HG03520 (cell line): ENCODE measurements around the gene CCDC127.
"Not testable (repeated sequence)": the region's sequence is repeated elsewhere in the genome, so short reads cannot be mapped to it uniquely, and the experiment has no call there.

Source experiments
- ATAC-seq: cut with Tn5 transposase; IDR thresholded peaks from one replicate; pipeline ENCODE4 v1.9.1; 2021; ENCODE audit warnings: mild to moderate bottlenecking, moderate library complexity; ENCODE audit not compliant: unreplicated experiment

The CCDC127 gene, protein sequence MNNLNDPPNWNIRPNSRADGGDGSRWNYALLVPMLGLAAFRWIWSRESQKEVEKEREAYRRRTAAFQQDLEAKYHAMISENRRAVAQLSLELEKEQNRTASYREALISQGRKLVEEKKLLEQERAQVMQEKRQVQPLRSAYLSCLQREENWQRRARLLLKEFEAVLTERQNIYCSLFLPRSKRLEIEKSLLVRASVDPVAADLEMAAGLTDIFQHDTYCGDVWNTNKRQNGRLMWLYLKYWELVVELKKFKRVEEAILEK

DNA sequence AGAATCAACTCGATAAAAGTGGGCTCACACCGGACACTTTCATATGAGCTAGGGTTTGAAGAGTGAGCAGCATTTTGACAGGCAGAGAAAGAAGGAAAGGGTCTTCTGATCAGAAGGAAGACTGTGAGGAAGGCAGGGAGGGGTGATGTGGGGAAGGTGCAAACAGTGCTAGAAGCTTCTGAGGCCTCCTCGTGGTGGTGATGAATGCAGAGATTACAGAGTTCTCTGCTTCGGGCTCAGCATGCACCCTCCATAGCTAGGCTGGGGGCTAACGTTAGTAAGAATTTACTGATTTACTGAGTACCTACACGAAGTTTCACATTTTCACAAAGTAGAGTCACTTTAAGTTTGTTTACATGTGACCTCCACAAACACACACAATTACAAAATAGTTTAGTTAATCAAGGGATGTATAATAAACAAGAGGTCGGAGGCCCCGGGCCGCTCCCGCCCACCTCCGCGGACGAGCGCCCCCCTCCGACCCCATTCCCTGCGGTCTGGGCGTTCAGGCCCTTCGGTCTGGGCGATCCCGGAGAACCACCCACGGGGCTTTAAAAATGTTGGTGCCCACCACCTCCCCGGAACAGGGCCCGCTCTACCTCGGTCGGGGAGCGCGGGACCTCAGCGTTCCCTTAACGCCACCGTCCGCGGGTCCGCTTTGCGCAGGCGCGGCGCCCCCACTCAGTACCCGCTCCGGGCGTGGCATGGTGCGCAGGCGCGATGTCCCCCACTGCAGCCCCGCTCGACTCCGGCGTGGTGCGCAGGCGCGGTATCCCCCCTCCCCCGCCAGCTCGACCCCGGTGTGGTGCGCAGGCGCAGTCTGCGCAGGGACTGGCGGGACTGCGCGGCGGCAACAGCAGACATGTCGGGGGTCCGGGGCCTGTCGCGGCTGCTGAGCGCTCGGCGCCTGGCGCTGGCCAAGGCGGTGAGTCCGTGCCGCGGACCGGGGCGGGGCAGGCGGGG is at the start of gene CCDC127, which contains the start of gene SDHA:
TSS of gene CCDC127 (minus strand) at position 660 of the 963 bp plus-strand sequence. CDS start 1,304 bp downstream, outside the sequence.
TSS of gene SDHA (plus strand) at position 827 of the 963 bp plus-strand sequence. CDS start at position 863, 36 bp downstream.
- ATAC-seq, result peak; percentile 78

DNA sequence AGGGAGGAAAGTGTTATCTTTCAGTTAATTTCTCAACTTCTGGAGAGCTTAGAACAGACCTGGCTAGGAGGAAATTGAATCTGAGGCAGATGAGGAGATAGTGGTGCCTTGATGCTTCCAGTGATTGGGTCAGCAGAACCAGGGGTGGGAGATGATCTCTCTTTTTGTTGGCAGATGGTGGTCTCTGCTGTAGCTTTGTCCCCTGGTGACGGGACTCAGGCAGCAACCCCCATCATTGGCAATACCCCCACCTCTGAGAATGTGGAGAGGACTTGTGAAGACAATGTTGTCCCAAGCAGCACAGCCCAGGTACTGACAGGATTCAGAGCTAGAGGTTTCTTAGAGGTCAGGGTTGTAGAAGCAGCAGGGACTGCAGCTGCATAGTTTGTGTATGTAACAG is 49.8 kb upstream of the CCDC127 start:
- no peak for ATAC-seq

DNA sequence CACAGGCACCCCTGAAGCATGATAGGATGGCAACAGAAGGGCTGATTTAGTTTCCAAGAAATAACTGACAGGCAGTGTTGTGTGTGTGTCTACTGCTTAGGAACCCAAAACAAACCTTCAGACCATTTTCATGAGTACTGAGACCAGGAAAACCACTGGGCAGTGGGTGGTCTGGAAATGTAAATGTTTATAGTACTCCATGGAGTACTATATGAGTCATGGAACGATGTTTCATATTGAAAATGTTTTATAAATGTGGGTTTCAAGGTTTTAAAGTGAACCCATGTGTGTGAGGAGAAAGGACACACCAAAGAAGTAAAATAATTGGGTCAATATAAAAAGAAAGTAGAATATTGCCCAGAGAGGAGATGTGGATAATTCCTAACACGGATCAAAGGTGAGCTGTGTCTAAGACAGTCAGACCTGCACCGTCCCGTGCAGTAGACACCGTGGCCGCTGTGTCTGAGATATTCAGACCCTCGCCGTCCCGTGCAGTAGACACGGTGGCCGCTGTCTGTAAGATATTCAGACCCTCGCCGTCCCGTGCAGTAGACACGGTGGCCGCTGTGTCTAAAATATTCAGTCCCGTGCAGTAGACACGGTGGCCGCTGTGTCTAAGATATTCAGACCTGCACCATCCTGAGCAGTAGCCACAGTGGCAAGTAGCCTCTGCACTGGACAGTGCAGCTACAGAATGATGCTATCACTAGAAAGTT is 48.5 kb upstream of the CCDC127 start:
- ATAC-seq, result not testable (repeated sequence)

DNA sequence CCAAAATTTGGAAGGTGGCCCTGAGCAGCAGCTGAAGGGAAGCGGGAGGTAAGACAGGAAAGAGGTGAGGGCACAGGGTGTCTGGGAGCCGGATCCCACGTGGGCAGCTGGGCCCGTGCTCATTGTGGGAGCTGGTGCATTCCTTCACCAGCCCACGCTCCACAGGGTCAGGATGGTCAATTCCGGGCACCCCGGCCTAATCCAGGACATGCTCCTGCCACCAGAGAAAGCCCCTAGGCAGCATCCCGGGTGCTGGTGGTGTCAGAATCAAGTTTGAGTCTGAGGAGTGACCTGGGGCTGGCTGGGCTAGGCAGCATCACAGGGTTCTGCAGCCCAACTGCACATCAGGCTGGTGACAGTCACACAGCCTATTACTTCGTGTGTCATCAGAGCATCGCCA is 46.4 kb upstream of the CCDC127 start:
- ATAC-seq, result no peak

DNA sequence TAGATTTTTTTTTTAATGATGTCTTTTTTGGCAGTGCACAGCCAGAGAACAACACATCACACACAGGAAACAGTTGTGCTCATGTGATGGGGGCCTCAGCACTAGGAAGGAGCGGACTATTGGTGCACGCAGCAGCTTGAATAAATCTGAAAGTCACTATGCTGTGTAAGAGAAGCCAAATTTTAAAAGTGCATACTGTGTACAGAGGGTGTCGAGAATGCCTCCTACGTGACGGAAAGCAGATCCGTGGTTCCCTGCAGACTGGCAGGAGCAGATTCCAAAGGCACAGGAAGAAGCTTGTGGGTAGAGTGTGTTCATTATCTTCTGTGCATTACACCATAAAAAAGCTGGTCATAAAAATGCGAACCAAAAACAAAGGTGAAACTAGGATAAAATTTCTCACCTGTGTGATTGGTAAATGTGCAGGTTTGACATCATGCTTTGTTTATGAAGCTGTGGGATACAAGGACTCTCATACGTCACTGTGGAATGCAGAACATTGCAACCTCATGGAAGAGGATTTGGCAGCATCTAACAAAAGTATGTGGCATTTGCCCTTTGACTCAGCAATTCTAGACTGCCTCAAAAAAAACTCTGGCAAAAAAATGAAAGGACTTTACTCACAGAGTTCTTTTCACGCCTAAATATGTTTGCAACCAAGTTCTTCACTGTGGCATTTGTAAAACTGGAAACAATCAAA is 45.5 kb upstream of the CCDC127 start:
- ATAC-seq, result not testable (repeated sequence)

DNA sequence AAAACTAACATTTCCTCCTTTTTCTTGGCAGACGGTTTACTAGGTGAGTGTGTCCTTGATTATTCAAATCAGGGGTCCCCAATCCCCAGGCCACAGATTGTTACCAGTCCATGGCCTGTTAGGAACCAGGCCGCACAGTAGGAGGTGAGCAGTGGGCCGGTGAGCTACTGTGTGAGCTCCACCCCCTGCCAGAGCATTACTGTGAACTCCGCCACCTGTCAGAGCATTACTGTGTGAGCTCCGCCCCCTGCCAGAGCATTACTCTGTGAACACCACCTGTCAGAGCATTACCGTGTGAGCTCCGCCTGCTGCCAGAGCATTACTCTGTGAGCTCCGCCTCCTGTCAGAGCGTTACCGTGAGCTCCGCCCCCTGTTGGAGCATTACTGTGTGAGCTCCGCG is 39.2 kb upstream of the CCDC127 start:
- ATAC-seq, result no peak

DNA sequence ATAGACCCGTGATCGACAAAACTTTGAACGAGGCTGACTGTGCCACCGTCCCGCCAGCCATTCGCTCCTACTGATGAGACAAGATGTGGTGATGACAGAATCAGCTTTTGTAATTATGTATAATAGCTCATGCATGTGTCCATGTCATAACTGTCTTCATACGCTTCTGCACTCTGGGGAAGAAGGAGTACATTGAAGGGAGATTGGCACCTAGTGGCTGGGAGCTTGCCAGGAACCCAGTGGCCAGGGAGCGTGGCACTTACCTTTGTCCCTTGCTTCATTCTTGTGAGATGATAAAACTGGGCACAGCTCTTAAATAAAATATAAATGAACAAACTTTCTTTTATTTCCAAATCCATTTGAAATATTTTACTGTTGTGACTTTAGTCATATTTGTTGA is 38.4 kb upstream of the CCDC127 start:
- not testable (repeated sequence) for ATAC-seq

DNA sequence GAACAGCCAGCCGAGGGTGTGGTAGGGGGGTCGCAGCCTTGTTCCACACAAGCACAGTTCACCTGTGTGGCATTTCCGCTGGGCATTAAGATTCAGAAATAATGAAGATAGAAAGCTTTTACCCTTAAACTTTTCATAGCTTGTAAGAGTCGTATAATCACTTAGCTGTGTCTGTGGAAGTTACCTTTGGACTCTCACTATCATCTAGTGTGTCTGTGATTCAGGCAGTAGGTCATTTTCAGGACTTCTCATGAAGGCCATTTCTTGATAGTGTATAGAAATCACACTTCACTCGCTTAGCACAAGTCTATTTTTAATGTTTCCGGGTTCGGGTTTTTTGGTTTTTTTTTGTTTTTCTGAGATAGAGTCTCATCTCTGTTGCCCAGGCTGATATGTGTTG is 37.2 kb upstream of the CCDC127 start:
- not testable (repeated sequence) for ATAC-seq

DNA sequence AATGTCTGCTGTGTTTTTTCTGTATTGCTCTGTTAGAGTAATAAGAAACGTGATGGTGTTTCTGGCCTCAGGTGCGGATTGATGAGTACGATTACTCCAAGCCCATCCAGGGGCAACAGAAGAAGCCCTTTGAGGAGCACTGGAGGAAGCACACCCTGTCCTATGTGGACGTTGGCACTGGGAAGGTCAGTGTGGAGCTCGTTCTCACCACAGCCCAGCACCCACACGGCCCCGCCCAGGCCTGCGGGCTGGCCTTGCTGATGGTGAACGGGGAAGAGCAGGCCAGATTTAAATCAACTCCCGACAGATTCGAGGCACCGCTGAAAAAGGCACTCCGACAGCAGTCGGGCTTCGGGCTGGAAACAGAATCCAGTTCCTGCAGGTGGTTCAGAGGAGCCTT is 36.4 kb upstream of the CCDC127 start:
- ATAC-seq, result not testable (repeated sequence)

DNA sequence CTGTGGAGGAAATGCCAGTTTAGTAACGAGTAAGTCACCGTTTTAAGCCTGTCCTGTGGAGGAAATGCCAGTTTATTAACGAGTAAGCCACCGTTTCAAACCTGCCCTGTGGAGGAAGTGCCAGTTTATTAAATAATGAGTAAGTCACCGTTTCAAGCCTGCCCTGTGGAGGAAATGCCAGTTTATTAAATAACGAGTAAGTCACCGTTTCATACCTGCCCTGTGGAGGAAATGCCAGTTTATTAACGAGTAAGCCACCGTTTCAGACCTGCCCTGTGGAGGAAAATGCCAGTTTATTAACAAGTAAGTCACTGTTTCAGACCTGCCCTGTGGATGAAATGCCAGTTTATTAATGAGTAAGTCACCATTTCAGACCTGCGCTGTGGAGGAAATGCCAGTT is 34.6 kb upstream of the CCDC127 start:
- ATAC-seq, result no peak

DNA sequence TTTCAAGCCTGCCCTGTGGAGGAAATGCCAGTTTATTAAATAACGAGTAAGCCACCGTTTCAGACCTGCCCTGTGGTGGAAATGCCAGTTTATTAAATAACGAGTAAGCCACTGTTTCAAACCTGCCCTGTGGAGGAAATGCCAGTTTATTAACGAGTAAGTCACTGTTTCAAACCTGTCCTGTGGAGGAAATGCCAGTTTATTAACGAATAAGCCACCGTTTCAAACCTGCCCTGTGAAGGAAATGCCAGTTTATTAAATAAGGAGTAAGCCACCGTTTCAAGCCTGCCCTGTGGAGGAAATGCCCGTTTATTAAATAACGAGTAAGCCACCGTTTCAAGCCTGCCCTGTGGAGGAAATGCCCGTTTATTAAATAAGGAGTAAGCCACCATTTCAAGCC is 34.0 kb upstream of the CCDC127 start:
- not testable (repeated sequence) for ATAC-seq

DNA sequence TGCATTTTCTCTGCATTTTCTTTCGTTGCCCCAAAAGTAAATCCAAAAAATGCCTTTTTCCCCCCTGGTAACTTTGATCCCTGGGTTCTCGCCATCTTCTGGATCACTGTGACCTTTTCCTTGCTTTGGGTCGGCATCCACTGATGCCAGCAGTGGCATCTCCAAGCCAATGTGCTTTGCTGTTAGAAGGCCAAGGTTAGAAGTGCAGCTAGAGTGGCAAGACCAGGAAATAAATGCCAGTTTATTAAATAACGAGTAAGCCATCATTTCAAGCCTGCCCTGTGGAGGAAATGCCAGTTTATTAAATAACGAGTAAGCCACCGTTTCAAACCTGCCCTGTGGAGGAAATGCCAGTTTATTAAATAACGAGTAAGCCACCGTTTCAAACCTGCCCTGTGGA is 33.6 kb upstream of the CCDC127 start:
- not testable (repeated sequence) for ATAC-seq

DNA sequence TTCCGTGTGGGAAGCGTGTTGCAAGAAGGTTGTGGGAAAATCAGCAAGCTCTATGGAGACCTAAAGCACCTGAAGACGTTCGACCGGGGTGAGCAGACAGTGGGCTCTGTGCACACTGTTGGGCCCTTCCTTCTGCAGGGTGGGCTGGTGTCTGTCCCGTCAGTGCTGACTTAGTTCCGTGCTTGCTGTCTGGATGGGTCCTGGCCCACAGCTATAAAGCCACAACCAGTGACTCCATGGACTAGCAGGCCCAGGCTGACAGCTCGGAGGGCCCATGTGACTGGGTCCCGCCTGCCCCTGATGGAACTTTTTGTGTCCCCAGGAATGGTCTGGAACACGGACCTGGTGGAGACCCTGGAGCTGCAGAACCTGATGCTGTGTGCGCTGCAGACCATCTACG is 33.1 kb upstream of the CCDC127 start:
- not testable (repeated sequence) for ATAC-seq

DNA sequence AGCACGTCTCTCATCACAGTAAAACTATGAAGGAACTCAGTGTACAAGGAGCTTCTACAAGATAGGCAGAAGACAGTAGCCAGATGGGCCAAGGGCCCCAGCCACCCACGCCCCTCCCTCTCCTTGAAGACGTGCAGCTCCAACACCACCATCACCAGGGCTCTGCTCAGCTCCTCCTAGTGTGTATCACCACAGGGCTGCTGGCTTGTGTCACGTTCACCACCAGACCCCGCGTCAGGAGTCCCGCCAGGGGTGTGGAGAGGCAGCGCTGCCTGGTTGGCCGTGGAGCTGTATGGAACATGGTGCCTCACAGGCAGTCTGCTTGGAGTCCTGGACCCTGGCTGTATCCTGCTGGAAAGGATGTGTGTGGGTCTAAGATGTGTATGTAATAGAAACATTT is 32.4 kb upstream of the CCDC127 start:
- ATAC-seq, result not testable (repeated sequence)

DNA sequence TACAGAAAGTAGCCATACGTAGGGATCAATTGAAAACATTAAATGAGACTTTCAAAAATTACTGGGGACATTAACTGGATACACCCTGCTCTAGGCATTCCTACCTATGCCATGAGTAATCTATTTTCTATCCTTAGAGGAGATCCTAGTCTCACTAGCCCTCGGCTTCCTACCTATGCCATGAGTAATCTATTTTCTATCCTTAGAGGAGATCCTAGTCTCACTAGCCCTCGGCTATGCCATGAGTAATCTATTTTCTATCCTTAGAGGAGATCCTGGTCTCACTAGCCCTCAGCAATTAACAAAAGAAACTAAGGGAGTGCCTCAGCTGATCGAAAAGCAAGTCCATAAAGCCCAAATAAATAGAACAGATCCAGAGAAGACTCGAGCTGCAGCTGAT is 27.8 kb upstream of the CCDC127 start:
- not testable (repeated sequence) for ATAC-seq

DNA sequence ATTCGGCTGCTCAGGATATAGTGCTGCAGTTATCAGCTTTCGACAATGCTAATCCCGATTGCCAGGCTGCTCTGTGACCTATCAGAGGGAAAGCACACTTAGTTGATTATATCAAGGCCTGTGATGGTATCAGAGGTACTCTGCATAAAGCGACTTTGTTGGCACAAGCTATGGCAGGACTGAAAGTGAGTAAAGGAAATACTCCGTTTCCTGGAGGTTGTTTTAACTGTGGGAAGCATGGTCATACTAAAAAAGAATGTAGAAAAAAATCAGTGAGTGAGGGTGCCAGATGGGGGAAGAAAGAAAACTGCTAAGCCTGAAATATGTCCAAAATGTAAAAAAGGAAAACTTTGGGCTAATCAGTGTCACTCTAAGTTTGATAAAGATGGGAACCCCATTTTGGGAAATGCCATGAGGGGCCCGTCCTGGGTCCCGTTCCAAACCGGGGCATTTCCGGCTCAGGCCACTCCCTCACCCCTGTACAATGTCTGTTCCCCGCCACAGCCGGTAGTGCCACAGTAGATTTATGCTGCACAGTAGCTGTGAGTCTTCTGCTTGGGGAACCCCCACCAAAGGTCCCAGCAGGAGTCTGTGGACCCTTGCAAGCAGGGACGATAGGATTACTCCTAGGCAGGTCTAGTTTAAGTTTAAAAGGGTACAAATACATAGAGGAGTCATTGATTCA is 25.9 kb upstream of the CCDC127 start:
- not testable (repeated sequence) for ATAC-seq

DNA sequence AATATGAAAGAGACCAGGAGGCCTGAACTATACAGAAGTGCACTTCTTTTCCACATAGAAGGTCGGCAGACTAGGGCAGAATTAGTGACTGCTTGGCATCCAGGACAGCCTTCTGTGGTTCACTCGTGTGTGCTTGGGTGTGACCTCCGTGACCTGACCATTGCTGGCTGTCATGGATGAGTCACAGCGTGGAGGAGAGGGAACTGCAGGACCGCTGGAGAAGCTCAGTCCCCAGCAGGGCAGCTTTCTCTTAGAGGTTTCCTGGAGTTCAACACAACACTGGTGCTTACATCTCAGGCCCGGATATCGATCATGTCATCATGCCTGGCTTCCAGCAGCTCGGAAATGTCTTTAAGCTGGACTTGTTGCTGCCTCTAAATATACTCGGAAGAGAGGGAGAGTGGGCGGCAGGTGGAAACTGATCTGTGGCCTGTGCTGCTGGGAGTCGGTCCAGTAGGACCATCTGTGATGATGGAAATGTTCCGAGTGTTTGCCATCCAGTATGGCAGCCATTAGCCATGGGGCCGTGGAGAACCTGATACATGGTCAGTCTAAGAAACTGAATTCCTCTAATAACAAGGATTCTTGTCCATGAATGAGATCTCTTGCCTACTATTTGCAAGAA is 23.2 kb upstream of the CCDC127 start:
- ATAC-seq, result not testable (repeated sequence)

DNA sequence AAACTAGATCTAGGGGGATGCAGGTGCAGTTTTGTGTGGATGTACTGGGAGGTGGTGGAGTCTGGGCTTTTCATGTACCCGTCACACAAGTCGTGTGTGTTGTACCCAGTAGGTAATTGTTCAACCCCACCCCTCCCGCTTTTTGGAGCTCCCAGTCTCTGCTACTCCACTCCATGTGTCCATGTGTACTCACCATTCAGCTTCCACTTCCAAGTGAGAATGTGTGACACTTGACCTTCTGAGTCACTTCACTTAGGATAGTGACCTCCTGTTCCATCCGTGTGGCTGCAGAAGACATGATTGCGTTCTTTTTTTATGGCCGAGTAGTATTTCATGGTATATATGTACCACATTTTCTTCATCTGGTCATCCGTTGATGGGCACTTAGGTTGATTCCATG is 22.6 kb upstream of the CCDC127 start:
- ATAC-seq, result not testable (repeated sequence)

DNA sequence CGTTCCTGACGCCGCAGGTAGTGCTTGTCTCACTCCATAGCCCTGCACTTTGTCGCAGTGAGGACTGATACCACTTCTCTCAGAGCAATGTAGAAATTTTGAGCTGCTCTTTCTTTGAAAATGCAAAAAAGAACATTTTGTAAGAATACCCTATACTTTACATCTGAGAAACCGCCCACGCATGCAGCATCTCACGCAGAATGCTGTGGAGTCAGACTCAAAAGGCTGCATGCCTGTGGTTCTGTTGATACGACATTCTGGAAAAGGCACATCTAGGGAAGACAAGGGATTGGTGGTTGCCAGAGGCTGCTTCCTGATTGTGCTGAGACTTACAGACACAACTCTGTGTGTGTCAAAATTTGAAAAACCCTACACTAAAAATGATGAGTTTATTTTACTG is 20.0 kb upstream of the CCDC127 start:
- not testable (repeated sequence) for ATAC-seq
